GM12892 (cell line): ENCODE results near the gene INF2.
A peak's percentile ranks its signal among the peaks of the same experiment; 100 is the strongest.

Experiments used
- DNase-seq: peaks from one replicate; pipeline ENCODE4 v3.0.0; 2011; ENCODE audit not compliant: insufficient read length
- FAIRE-seq: peaks from 2 replicates; lab custom pipeline; 2011; peaks lifted over from hg19 to GRCh38; lab: Jason Lieb, UNC
- POLR2A ChIP-seq: IDR thresholded peaks from 2 replicates; pipeline ENCODE4 v1.6.1; 2011; ENCODE audit warnings: low read depth, low read length, control low read depth
- POLR2AphosphoS5 ChIP-seq: IDR thresholded peaks from 2 replicates; pipeline ENCODE4 v1.6.1; 2011; ENCODE audit warnings: low read depth, low read length, control low read depth
- TAF1 ChIP-seq: IDR thresholded peaks from 2 replicates; pipeline ENCODE4 v1.6.1; 2011; ENCODE audit warnings: low read depth, mild to moderate bottlenecking, control low read depth, low read length, borderline replicate concordance

The INF2 gene

DNA sequence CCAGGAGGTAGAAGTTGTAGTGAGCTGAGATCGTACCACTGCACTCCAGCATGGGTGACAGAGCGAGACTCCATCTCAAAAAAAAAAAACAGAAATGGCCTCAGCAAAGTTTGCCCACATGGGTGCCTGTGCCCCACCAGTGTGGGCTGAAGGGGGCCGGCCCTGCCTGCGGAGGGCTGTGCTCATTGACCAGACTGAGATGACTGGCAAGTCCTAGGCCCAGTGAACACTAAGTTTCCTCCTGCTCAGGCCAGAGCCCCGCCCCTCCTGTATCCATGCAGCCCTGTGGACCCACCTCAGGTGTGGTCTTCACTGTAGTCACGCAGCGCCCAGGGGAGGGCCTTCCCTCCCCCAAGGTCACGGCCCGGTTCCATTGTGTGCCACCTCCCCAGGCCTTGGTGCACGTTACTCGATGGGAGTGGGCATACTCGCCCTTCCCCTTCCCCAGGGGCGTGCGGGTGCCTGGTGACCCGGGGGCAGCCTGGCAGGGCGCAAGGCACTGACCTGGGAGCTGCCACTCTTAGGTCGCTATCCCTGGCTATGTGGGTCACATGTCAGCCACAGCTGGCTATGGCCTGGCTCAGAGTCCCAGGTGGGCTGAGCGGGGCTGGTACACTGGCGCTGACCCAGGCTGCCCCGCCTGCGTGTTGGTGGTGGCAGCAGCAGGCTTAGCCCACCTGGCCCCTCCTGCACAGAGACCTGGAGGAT is 16.1 kb downstream of the INF2 start:
- FAIRE-seq: no peak
- TF ChIP-seq TAF1 (no peak), POLR2A (no peak), POLR2AphosphoS5 (no peak)
- DNase-seq: no peak

DNA sequence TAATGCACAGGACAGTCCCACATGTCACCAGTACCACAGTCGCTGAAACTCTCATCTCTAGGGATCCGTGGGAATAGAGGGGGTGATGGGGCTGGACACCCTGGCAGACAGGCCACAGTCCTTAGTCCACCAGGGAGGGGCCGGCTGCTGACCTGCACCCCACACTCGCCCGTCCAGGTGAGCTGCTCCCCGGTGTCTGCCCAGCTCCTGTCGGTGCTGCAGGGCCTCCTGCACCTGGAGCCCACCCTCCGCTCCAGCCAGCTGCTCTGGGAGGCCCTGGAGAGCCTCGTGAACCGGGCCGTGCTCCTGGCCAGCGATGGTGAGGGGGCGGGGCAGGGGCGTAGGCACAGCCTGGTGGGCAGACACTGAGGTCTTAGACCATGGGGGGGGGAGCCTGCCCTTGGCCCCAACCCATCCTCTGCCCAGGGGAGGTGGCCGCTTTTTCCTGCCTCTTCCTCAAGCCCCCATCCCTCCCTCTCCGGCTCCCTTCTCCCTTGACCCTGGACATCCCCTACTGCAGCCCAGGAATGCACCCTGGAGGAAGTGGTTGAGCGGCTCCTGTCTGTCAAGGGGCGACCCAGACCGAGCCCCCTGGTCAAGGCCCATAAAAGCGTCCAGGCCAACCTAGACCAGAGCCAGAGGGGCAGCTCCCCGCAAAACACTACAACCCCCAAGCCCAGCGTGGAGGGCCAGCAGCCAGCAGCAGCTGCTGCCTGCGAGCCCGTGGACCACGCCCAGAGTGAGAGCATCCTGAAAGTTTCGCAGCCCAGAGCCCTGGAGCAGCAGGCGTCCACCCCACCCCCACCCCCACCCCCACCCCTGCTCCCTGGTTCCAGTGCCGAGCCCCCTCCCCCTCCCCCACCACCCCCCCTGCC is 17.6 kb downstream of the INF2 start:
- TF ChIP-seq POLR2A (no peak), TAF1 (no peak), POLR2AphosphoS5 (no peak)
- DNase-seq (no peak), FAIRE-seq (no peak)

DNA sequence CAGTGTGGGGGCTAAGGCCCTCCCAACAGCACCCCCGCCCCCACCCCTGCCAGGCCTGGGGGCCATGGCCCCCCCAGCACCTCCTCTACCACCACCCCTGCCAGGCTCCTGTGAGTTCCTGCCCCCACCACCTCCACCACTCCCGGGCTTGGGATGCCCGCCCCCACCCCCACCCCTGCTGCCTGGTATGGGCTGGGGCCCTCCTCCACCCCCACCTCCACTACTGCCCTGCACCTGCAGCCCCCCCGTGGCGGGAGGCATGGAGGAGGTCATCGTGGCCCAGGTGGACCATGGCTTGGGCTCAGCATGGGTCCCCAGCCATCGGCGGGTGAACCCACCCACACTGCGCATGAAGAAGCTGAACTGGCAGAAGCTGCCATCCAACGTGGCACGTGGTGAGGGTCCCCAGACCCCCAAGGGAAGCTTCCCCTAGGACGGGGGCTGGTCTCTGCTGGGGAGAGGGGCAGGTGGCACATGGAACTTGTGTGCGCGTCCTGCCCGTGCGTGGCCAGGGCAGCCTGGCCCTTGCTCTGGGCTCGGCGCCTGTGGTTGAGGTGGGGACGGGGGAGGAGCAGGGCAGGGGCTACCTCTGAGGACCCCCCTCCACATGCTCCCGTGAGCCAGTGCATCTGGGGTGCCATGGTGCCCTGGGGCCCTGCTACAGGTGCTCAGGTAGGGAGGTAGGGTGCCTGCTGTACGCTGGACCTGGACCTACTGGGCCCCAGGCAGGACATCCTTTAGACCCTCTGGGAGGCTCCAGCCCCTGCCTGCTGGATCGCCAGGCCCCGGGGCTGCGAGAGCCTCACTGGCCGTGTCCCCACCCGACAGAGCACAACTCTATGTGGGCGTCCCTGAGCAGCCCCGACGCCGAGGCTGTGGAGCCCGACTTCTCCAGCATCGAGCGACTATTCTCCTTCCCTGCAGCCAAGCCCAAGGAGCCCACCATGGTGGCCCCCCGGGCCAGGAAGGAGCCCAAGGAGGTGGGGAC is 18.5 kb downstream of the INF2 start:
- no peak for TF ChIP-seq POLR2AphosphoS5
- no peak for TF ChIP-seq POLR2A
- no peak for TF ChIP-seq TAF1
- DNase-seq (no peak), FAIRE-seq (no peak)

GRCh38 chr14:104708606-104709268 is 19.3 kb downstream of the INF2 start:
- FAIRE-seq (peak; percentile 97), DNase-seq (peak; percentile 99)
- no peak for TF ChIP-seq TAF1
- no peak for TF ChIP-seq POLR2AphosphoS5
- no peak for TF ChIP-seq POLR2A

DNA sequence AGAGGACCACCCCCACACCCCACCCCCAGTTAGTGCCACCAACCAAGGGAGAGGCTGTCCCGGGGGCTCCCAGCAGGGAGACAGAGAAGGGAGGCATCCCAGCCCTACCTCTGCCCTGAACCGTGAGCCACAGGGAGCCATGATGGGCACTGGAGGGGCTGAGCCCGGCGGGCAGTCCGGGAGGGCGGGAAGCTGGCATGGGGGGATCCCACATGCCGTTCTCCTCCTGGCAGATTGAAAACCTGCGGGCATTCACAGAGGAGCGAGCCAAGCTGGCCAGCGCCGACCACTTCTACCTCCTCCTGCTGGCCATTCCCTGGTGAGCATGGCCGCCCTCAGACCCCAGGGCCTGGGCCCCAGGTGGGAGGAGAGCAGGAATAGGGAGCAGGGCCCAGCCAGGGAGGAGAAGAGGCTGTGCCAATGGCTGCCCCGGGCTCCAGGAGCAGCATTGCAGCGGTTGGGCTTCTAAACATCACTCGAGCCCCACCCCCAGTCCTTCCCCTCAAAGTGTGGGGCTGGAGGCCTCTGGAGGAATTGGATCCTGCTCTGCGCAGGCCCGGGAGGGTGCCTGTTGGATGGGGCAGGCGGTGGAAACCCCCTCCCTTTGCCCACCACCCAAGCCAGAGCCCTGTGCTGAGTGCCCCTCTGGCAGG is 20.1 kb downstream of the INF2 start:
- TF ChIP-seq POLR2A (no peak), POLR2AphosphoS5 (no peak), TAF1 (no peak)
- FAIRE-seq (no peak), DNase-seq (no peak)

- TF ChIP-seq POLR2AphosphoS5: no peak
- no peak for TF ChIP-seq POLR2A
- no peak for TF ChIP-seq TAF1
- no peak for DNase-seq
- no peak for FAIRE-seq
Measured at GRCh38 chr14:104710071-104710735, 20.8 kb downstream of the INF2 start.

DNA sequence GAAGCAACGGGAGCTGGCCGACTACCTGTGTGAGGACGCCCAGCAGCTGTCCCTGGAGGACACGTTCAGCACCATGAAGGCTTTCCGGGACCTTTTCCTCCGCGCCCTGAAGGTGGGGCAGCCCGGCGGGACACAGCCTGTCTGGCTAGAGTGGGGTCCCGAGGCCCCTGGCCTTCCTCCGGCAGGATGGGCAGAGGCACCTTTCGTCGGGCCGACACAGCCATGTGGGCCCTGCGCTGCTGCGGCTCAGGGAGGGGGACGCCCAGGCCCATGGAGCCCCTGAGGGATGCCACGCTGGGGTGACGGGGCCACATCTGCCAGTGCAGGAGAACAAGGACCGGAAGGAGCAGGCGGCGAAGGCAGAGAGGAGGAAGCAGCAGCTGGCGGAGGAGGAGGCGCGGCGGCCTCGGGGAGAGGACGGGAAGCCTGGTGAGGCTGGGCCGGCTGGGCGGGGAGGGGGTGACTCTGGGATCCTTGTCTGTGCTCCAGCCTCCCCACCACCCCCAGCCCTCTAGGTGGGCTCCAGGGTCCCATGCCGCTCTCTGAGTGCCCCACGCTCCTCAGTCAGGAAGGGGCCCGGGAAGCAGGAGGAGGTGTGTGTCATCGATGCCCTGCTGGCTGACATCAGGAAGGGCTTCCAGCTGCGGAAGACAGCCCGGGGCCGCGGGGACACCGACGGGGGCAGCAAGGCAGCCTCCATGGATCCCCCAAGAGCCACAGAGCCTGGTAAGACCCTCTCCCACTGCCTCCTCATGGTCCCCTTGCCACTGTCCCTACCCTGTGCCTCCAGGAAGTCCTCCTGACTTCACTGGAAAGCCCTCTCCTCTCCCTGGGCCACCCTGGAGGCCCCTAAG is 23.7 kb downstream of the INF2 start:
- TF ChIP-seq POLR2A: no peak
- no peak for TF ChIP-seq TAF1
- no peak for TF ChIP-seq POLR2AphosphoS5
- FAIRE-seq (no peak), DNase-seq (no peak)

DNA sequence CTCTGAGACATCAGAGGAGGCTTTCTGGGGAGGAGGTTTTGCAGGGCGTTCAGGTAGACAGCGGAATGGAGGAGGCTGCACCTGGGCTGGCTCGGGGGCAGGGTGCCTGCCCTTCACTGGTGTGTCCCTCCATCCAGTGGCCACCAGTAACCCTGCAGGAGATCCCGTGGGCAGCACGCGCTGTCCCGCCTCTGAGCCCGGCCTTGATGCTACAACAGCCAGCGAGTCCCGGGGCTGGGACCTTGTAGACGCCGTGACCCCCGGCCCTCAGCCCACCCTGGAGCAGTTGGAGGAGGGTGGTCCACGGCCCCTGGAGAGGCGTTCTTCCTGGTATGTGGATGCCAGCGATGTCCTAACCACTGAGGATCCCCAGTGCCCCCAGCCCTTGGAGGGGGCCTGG is 24.6 kb downstream of the INF2 start:
- no peak for TF ChIP-seq POLR2AphosphoS5
- no peak for TF ChIP-seq TAF1
- no peak for TF ChIP-seq POLR2A
- DNase-seq (no peak), FAIRE-seq (no peak)

DNA sequence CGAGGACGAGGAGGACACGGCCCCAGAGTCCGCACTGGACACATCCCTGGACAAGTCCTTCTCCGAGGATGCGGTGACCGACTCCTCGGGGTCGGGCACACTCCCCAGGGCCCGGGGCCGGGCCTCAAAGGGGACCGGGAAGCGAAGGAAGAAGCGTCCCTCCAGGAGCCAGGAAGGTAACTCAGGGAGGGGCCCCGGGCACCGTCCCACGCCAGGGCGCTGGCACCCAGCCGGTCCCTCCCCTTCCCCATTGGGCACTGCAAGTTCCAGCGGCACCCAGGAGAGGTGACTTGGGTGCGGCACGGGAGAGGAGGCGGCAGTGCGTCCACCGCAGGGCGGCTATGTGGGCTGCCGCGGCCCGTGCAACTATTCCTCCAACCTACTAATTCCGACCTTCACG is 25.3 kb downstream of the INF2 start:
- TF ChIP-seq POLR2A: no peak
- TF ChIP-seq TAF1: no peak
- no peak for TF ChIP-seq POLR2AphosphoS5
- no peak for DNase-seq

More for the DNA sequence above, 25.3 kb downstream of the INF2 start:
- no peak for FAIRE-seq
